Medulla oblongata (tissue), 1 donor: ENCODE measurements around the gene HPGDS.
"Not testable (repeated sequence)": the region's sequence is repeated elsewhere in the genome, so short reads cannot be mapped to it uniquely, and the experiment has no call there.

Experiments used
- DNase-seq: peaks from one replicate; pipeline ENCODE4 v3.0.0-alpha.2; 2015; ENCODE audit errors: extremely low spot score

The HPGDS gene

GRCh38 chr4:94342694-94343093 lies at the start of gene HPGDS:
TSS of gene HPGDS (minus strand) at chr4:94342836. CDS start at chr4:94334629, 8,207 bp downstream.
- peak; percentile 73 for DNase-seq

- peak; percentile 23 for DNase-seq
Observed at GRCh38 chr4:94390804-94391410, 48.3 kb upstream of the HPGDS start.

- no peak for DNase-seq
Observed at GRCh38 chr4:94389595-94390267, 47.1 kb upstream of the HPGDS start.

- DNase-seq = not testable (repeated sequence)
Observed at GRCh38 chr4:94387965-94388364, 45.3 kb upstream of the HPGDS start.

DNA sequence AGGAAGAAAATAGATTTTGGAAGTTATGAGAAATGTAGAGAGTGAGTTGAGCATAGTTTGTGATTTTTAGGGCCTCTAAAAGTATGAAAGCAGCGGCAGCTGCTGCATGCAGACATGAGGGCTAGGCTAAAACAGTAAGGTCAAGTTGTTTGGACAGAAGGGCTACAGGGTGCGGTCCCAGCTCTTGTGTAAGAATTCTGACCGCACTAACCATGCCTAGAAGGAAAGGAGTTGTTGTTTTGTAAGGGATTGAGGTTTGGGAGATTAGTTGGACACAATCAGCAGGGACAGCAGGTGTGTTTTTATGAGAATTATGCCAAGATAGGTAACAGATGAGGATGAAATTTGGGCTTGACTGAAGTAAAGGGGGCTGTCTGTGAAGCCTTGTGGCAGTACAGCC lies 42.8 kb upstream of the HPGDS start:
- not testable (repeated sequence) for DNase-seq

GRCh38 chr4:94382891-94383290 lies 40.3 kb upstream of the HPGDS start:
- not testable (repeated sequence) for DNase-seq

- no peak for DNase-seq
Observed at GRCh38 chr4:94378047-94378446, 35.4 kb upstream of the HPGDS start.

DNA sequence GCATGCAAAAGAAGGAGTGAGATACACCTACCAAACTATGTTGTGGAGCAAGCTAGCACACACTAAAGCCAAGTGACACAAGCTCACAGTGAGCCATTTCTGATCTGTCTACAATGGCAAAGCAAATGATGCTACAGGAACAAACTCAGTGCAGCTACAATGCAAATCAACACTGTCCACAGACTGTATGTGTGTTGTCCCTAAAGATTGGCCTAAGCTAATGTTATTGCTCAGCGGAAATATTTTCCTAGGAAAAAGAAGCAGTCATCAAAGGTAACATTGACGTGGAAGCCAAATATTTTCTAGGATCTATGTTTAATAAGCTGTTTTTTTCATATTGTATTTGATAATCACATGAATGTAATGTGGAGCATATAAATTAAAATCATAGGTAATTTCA lies 34.7 kb upstream of the HPGDS start:
- DNase-seq = no peak

DNA sequence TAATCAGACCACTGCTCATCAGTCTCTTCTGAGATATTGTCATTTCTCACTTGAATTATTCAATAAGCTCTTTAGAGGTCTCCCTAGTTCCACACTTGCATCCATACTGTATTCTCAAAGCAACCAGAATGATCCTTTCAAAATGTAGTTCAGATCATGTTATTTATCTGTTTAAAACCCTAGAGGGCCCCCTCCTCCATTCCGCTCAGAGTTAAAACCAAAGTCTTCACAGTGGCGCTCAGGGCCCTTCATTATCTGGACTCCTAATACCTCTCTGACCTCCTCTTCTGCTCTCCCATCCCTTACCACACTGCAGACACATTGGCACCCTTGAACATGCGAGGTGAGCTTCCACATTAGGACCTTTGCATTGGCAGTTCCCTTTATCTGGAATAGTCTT lies 32.7 kb upstream of the HPGDS start:
- DNase-seq = no peak

DNA sequence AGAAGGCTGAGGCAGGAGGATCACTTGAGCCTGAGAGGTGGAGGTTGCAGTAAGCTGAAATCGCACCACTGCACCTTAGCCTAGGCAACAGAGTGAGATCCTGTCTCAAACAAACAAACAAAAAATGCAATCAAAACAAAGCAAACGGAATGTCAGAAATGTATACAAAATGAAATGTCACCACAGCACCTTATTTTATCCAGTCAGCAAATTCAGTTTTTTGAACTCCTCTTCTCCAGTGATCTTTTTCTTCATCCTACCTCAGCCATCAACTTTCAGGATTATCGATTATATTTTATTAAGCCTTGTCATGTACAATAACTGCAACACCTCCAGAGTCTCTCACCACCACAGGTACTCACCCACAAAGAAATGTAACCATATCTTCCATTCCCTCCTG lies 31.1 kb upstream of the HPGDS start:
- no peak for DNase-seq

- DNase-seq = no peak
Observed at GRCh38 chr4:94372991-94373390, 30.4 kb upstream of the HPGDS start.

DNA sequence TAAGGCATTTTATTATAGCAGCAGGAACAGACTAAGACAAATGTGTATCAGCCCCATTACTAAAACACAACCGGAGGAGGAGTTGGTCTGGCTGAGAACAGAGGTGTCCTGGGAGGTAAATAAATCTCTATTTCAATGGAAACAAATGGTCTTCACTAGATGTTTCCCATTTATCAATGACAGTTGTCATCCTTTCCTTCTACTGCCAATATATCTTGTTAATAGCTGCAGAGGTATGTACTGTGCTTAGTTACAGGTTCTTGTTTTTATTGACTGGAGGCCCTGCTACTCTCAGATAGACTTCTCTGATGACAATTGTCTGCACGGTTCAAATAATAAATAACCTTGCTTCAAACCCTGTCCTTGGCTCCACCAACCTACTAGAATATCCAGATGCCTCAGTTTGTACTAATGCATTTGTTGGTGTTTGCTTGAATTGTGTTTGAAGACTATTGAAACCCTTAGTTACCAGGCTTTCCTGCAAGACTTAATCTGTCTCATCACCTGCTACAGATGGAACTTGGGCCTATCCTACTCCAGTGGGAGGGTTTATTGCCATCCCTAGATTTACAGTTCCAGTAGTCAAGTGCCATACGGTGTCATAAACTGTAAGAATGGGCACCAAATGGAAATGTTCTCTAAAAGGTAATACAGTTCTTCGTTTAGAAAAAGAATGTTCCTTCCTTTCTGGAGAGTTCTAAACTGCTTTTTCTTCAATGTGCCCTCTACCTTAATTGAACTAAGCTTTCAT lies 29.8 kb upstream of the HPGDS start:
- DNase-seq = no peak

DNA sequence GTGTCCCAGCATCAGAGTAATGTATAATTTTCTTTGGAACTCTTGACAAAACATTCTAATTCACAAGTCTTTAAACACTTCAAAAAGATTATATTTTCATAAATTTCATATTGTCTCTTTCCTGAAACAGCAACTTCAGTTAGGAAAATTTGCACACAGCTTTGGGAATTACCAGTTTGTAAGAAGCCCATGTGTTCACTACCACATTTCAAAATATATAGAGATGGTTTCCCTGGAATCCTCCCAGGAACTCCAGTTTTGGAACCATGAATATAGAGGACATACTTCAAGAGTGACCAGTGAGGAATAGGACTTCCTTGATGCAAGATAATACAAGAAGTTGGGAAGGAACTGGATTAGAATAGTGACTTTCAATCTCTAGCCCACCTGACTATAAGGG lies 28.7 kb upstream of the HPGDS start:
- DNase-seq = no peak

GRCh38 chr4:94370533-94371254 lies 28.1 kb upstream of the HPGDS start:
- DNase-seq = no peak

DNA sequence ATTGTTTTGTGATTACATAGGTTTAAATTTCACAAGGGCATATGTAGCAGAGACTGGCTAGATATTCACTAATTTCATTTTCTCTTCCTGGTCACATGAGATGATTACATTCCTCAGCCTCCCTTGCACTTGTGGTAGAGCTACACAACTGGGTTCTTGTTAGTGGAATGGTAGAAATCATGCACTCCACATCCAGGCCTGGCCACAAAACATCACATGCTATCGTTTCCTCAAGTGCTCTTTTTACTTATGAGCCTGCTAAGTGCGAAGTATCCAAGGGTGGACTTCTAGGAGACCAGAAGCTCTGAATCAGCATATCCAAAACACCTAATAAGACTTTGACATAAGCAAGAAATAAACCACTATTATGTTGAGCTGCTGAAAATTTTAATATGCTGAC lies 26.4 kb upstream of the HPGDS start:
- no peak for DNase-seq

DNA sequence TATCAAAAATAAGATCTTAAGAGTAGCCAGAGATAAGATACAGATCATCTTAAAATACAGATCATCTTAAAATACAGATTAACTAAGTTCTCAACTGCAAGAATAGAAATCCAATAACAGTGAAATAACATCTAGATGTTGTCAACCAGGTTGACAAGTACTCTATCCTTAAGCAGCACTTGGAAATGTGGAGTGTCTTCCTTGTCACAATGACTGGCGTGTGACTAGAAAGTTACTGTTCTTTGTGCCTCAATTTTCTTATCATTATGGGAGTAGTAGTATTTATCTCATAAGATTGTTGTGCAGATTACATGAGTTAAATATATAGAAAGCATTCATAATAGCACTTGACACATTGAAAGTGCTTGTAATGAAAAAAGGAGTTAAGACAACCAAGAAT lies 25.8 kb upstream of the HPGDS start:
- DNase-seq = no peak

GRCh38 chr4:94365304-94365703 lies 22.7 kb upstream of the HPGDS start:
- no peak for DNase-seq

- no peak for DNase-seq
Observed at GRCh38 chr4:94364527-94364926, 21.9 kb upstream of the HPGDS start.

- no peak for DNase-seq
Observed at GRCh38 chr4:94363136-94363655, 20.6 kb upstream of the HPGDS start.

DNA sequence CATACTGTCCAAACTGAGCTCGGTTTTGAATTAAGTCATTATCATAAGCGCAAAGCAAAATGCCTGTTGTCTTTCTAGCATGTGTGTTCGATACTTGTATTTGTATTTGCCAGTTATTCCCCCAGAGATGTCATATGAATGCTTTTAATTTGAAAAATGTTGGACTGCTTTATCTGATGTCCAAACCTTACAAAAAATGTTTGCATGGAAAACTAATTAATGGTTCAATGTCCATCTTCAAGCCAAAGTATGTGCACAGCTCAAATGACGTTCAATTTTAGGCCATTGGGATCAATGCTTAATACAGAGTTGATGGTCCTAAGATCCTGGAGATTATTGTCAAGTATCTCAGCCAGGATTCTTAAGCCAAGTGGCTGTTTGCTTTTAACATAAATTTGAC lies 17.2 kb upstream of the HPGDS start:
- DNase-seq = no peak

DNA sequence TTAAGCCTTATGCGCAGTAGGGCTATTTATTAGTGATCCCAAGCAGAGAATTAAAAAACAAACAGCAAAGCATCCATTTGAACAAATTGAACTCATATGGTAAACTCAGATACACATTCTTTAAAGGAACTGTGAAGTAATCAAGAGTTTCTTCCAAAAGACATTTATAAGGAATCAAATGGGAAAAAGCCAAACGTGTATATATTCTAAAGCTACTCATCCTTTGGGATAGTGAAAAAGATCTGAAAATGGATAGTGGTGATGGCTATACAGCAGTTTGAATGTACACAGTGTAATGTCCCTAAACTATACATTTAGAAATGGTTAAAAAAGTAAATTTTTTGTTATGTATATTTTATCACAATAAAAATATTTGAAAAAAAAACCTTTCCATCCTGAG lies 16.6 kb upstream of the HPGDS start:
- no peak for DNase-seq

DNA sequence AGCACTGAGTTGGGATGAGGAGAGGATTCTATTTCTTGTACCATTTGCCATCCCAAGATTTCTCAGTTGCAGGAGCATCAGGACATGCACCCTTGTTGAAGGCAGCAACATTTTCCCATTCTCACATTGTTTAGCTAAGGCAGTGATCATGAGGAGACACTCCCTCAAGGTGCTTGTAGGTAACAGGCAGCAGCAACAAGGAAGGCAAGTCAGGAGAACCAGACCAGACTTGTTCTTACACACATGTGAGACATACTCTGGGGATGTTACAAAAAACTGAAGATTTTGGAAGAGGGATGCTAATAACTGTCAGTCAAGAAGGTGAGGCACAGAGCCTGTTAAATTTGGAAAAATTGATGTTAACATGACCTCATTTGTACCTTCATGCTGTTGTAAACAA lies 15.5 kb upstream of the HPGDS start:
- DNase-seq = no peak
